ENCODE measurements around the gene ERMAP. TPM values are rescaled to one million over a fixed set of nuclear protein-coding genes. Genes with fewer than 3 reads are reported as not detected.

The ERMAP gene
- total and polyA plus RNA-seq, 9 of the 15 experiments (the other 6 are each of a cell fraction or from before 2014, with no cell fraction given): 8.0 to 31.4 (median 22.5) TPM

GRCh38 chr1:42820813-42821212, 3.9 kb downstream of the ERMAP start (continued):
- TF ChIP-seq RBFOX2 (IDR thresholded peaks at IDR 0.05; ENCODE audit: low read depth, low read length): no peak
- TF ChIP-seq ZFP30 (CRISPR knock-in tag; IDR thresholded peaks at IDR 0.05; ENCODE audit: borderline replicate concordance): no peak
- TF ChIP-seq ZNF318 (IDR thresholded peaks at IDR 0.05; ENCODE audit: borderline replicate concordance in 1 of 2, low read depth in 1 of 2): no peak
- no peak for TF ChIP-seq NR2F6 (CRISPR knock-in tag; IDR thresholded peaks at IDR 0.05)
- no peak for TF ChIP-seq MYNN (IDR thresholded peaks at IDR 0.05)
- no peak for TF ChIP-seq MYNN (CRISPR knock-in tag; IDR thresholded peaks at IDR 0.05)
- no peak for TF ChIP-seq RAD51 (IDR thresholded peaks at IDR 0.05; ENCODE audit: borderline replicate concordance, low read depth)
- TF ChIP-seq PHB2 (IDR thresholded peaks at IDR 0.05; ENCODE audit: low read depth): no peak
- no peak for TF ChIP-seq TAF9B (IDR thresholded peaks at IDR 0.05; ENCODE audit: partially characterized antibody)
- no peak for TF ChIP-seq RBM25 (IDR thresholded peaks at IDR 0.05; ENCODE audit: low read depth, low read length, severe bottlenecking)
- no peak for TF ChIP-seq RREB1 (CRISPR knock-in tag; IDR thresholded peaks at IDR 0.05)
- TF ChIP-seq ZBTB1 (CRISPR knock-in tag; IDR thresholded peaks at IDR 0.05; ENCODE audit: borderline replicate concordance, low read depth): no peak

Measured in K562 (cell line).